Measurements from ENCODE around the gene HMGB1. TPM values are rescaled to one million over a fixed set of nuclear protein-coding genes. Genes with fewer than 3 reads are reported as not detected.
"Not testable (repeated sequence)": the region's sequence is repeated elsewhere in the genome, so short reads cannot be mapped to it uniquely, and the experiment has no call there.

Gene HMGB1
- total and polyA plus RNA-seq, 2 donors: 593 to 1,017 TPM

DNA sequence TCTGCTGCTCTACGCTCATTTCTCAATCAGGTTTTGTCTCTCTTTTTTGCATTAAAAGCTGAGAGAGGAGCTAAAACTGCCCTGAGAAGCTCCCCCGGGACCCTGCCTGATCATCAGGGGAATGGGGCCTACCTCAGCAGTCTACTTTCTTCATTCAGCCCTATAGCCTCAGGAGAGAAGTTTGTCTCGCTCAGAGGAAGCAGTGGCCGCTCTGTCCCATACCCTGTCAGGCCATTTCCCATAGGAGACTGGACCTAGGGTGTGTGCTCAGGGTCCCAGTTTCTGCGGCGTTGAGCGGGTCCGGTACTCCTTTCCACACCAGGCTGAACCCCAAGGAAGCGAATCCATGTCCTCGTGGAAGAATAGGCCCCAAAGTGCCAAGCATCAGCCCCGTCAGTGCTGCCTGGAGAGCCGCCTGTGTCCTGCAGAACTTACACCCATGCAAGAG is 21.8 kb downstream of the HMGB1 start:
- peaks cover 0 to 6% of the 10 kb centered on the region in 2 donors for H3K9me3 ChIP-seq (ENCODE audit: control insufficient read depth in 2 of 2, insufficient read depth in 1 of 2, low read length in 1 of 2)
- peaks cover 0 to 9% of the 10 kb centered on the region in 2 donors for H3K27me3 ChIP-seq (ENCODE audit: control insufficient read depth in 2 of 2, insufficient read depth in 1 of 2, low read length in 1 of 2)
- no peak overlapping the region for H3K4me3 ChIP-seq (ENCODE audit: low read length in 2 of 2)
- peaks cover 7 to 16% of the 10 kb centered on the region in 2 donors for H3K4me1 ChIP-seq (ENCODE audit: control insufficient read depth in 2 of 2, insufficient read depth in 2 of 2, low read length in 2 of 2)
- no peak for DNase-seq (ENCODE audit: low read depth in 6 of 9, low spot score in 9 of 9)
- no peaks in the 10 kb centered on the region for H3K36me3 ChIP-seq (ENCODE audit: control insufficient read depth in 2 of 2, insufficient read depth in 2 of 2, low read length in 1 of 2)
- no peak overlapping the region for H3K27ac ChIP-seq (ENCODE audit: low read depth in 1 of 2, low read length in 1 of 2)
- 96% methylated on average over 12 of the region's 12 CpGs for WGBS

DNA sequence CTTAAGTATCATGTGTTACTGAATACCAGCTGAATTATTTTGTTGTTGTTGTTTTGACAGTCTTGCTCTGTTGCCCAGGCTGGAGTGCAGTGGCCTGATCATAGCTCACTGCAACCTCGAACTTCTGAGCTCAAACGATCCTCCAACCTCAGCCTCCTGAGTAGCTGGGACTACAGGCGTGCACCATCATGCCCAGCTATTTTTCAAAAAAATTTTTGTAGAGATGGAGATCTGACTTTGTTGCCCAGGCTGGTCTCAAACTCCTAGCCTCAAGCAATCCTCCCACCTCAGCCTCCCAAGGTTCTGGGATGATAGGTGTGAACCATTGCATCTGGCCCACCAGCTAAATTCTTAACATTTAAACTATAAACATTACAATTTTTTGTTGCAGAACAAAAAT is 22.2 kb downstream of the HMGB1 start:
- WGBS: 98% methylated on average over 3 of the region's 3 CpGs
- peaks cover 7 to 16% of the 10 kb centered on the region in 2 donors for H3K4me1 ChIP-seq (ENCODE audit: control insufficient read depth in 2 of 2, insufficient read depth in 2 of 2, low read length in 2 of 2)
- not testable (repeated sequence) for DNase-seq (ENCODE audit: low read depth in 6 of 9, low spot score in 9 of 9); H3K27me3 ChIP-seq (ENCODE audit: control insufficient read depth in 2 of 2, insufficient read depth in 1 of 2, low read length in 1 of 2); H3K9me3 ChIP-seq (ENCODE audit: control insufficient read depth in 2 of 2, insufficient read depth in 1 of 2, low read length in 1 of 2); H3K4me3 ChIP-seq (ENCODE audit: low read length in 2 of 2); H3K27ac ChIP-seq (ENCODE audit: low read depth in 1 of 2, low read length in 1 of 2); H3K36me3 ChIP-seq (ENCODE audit: control insufficient read depth in 2 of 2, insufficient read depth in 2 of 2, low read length in 1 of 2)

DNA sequence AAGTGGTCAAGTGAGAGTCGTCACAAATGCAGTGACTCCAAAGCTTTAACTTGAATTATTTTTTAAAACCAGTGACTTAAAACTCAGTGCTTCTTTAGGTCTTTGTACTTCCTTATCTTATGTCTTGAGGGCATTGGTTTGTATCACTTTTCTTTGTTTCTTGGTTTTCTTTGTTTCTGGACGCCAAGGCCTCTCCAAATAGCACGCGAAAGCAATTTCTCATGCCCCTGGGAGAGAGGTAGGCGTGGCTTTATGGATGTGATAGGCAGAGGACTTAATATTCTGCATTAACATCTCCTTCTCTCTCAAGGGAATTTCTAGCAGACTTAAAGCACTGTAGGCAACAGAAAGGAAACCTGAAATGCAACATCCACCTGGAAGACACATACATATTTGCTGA is 22.8 kb downstream of the HMGB1 start:
- Histone ChIP-seq H3K27ac (ENCODE audit: low read depth in 1 of 2, low read length in 1 of 2) (no peak overlapping the region), H3K4me3 (ENCODE audit: low read length in 2 of 2) (no peak overlapping the region), H3K36me3 (ENCODE audit: control insufficient read depth in 2 of 2, insufficient read depth in 2 of 2, low read length in 1 of 2) (no peaks in the 10 kb centered on the region), H3K27me3 (ENCODE audit: control insufficient read depth in 2 of 2, insufficient read depth in 1 of 2, low read length in 1 of 2) (peaks cover 0 to 9% of the 10 kb centered on the region in 2 donors), H3K9me3 (ENCODE audit: control insufficient read depth in 2 of 2, insufficient read depth in 1 of 2, low read length in 1 of 2) (peaks cover 0 to 6% of the 10 kb centered on the region in 2 donors), H3K4me1 (ENCODE audit: control insufficient read depth in 2 of 2, insufficient read depth in 2 of 2, low read length in 2 of 2) (peaks cover 7 to 16% of the 10 kb centered on the region in 2 donors)
- DNase-seq (ENCODE audit: low read depth in 6 of 9, low spot score in 9 of 9): no peak
- WGBS: 84% methylated on average over 5 of the region's 5 CpGs

DNA sequence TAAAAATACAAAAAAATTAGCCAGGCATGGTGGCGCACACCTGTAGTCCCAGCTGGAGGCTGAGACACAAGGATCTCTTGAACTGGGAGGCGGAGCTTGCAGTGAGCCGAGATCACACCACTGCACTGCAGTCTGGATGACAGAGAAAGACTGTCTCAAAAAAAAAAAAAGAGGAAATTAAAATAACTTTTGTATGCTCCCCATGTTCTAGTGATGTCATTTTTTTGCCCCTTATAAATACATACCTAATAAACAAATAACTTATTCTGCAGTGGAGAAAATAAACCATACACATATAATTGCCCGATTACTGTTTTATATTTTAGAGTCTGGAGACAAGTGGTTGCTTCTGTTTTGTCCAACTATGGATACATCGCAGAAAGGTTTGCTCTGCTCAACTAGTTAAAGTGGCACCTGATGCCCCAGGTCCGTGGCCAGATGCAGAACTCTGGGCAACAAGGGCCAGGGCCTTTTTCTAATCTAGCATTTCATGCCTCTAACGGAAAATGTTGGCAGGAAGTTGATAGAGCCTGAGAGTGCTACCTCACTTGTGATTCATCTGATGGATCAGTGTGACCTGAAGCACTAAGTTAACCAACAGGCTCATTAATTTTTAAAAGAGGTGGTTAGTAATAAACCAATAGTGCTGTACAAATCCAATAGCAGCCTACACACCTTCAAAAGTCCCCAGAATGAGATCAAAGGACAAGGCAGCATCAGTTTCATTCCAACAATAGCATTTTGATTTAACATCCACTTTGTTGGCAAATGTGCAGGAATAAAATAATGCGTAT is 24.6 kb downstream of the HMGB1 start:
- Histone ChIP-seq H3K4me3 (ENCODE audit: low read length in 2 of 2) (no peak overlapping the region), H3K4me1 (ENCODE audit: control insufficient read depth in 2 of 2, insufficient read depth in 2 of 2, low read length in 2 of 2) (peaks cover 7 to 14% of the 10 kb centered on the region in 2 donors), H3K27me3 (ENCODE audit: control insufficient read depth in 2 of 2, insufficient read depth in 1 of 2, low read length in 1 of 2) (peaks cover 0 to 9% of the 10 kb centered on the region in 2 donors), H3K27ac (ENCODE audit: low read depth in 1 of 2, low read length in 1 of 2) (no peak overlapping the region), H3K9me3 (ENCODE audit: control insufficient read depth in 2 of 2, insufficient read depth in 1 of 2, low read length in 1 of 2) (peaks cover 0 to 6% of the 10 kb centered on the region in 2 donors), H3K36me3 (ENCODE audit: control insufficient read depth in 2 of 2, insufficient read depth in 2 of 2, low read length in 1 of 2) (no peaks in the 10 kb centered on the region)
- 68% methylated on average over 8 of the region's 8 CpGs for WGBS
- DNase-seq (ENCODE audit: low read depth in 6 of 9, low spot score in 9 of 9): no peak

DNA sequence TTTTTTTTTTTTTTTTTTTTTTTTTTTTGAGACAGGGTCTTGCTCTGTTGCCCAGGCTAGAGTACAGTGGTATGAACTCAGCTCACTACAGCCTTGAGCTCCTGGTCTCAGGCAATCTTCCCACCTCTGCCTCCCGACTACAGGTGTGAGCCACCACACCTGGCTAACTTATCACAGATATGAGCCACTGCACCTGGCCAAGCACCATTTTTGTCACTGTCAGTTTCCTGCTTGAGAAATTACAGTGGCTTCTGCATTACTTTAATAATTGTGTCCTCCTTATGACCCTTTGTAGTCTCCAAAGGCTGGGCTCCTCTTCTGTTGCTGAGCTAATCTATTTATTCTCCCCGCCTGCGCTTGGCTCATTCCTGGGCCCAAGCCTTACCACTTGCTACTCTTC is 27.4 kb downstream of the HMGB1 start:
- Histone ChIP-seq H3K9me3 (ENCODE audit: control insufficient read depth in 2 of 2, insufficient read depth in 1 of 2, low read length in 1 of 2) (no peaks in the 10 kb centered on the region), H3K27me3 (ENCODE audit: control insufficient read depth in 2 of 2, insufficient read depth in 1 of 2, low read length in 1 of 2) (no peaks in the 10 kb centered on the region), H3K36me3 (ENCODE audit: control insufficient read depth in 2 of 2, insufficient read depth in 2 of 2, low read length in 1 of 2) (no peaks in the 10 kb centered on the region), H3K4me1 (ENCODE audit: control insufficient read depth in 2 of 2, insufficient read depth in 2 of 2, low read length in 2 of 2) (peaks cover 0 to 3% of the 10 kb centered on the region in 2 donors), H3K4me3 (ENCODE audit: low read length in 2 of 2) (no peak overlapping the region), H3K27ac (ENCODE audit: low read depth in 1 of 2, low read length in 1 of 2) (no peak overlapping the region)
- WGBS: 99% methylated on average over 3 of the region's 3 CpGs
- no peak for DNase-seq (ENCODE audit: low read depth in 6 of 9, low spot score in 9 of 9)

DNA sequence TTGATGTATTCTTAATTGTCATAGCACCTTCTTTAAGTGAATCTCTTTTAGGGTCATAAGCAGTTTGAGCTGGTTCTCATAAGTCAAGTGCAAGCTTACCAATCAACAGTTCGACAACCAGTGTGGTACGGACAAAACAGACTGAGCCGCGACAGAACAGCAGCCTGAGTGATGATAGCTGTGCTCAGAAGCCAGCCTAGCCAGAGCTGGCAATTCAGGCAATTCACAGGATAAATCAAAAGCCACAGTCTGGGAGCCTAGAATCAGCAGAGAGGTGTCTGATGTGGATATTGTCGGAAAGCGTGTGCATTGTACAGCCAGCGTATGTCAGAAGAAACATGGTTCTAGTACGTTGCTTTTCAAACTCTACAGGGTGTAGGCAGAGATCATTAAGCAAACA is 28.6 kb downstream of the HMGB1 start:
- H3K4me3 ChIP-seq (ENCODE audit: low read length in 2 of 2): no peak overlapping the region
- no peaks in the 10 kb centered on the region for H3K27me3 ChIP-seq (ENCODE audit: control insufficient read depth in 2 of 2, insufficient read depth in 1 of 2, low read length in 1 of 2)
- no peak overlapping the region for H3K27ac ChIP-seq (ENCODE audit: low read depth in 1 of 2, low read length in 1 of 2)
- no peaks in the 10 kb centered on the region for H3K36me3 ChIP-seq (ENCODE audit: control insufficient read depth in 2 of 2, insufficient read depth in 2 of 2, low read length in 1 of 2)
- H3K4me1 ChIP-seq (ENCODE audit: control insufficient read depth in 2 of 2, insufficient read depth in 2 of 2, low read length in 2 of 2): peaks cover 0 to 3% of the 10 kb centered on the region in 2 donors
- DNase-seq (ENCODE audit: low read depth in 6 of 9, low spot score in 9 of 9): no peak
- WGBS: 98% methylated on average over 8 of the region's 8 CpGs
- H3K9me3 ChIP-seq (ENCODE audit: control insufficient read depth in 2 of 2, insufficient read depth in 1 of 2, low read length in 1 of 2): no peaks in the 10 kb centered on the region

DNA sequence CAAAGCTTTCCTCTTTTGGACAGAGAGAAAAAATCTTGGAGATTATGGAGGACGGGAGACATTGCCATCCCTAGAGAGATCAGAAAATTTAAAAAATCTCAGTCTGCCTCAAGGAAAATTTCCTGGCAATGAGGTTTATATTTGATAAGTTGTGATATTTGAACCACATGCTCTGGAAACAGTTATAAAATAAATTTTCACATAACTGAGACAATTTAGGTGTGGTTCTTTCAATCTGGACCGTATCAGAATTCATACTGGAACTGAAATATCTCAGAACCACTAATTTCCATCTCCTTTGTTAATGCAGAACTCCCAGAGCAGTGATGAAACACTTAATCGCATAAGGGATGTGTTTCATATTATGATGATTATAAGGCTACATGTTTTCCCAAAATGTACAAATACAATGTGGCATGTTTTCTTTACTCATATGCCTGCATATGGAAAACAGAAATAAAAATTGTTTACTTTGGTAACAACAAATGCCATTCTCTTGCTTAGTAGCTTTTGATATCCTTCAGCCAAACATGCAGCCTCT is 29.8 kb downstream of the HMGB1 start:
- Histone ChIP-seq H3K27me3 (ENCODE audit: control insufficient read depth in 2 of 2, insufficient read depth in 1 of 2, low read length in 1 of 2) (no peaks in the 10 kb centered on the region), H3K4me1 (ENCODE audit: control insufficient read depth in 2 of 2, insufficient read depth in 2 of 2, low read length in 2 of 2) (no peaks in the 10 kb centered on the region), H3K27ac (ENCODE audit: low read depth in 1 of 2, low read length in 1 of 2) (no peak overlapping the region), H3K36me3 (ENCODE audit: control insufficient read depth in 2 of 2, insufficient read depth in 2 of 2, low read length in 1 of 2) (no peaks in the 10 kb centered on the region), H3K9me3 (ENCODE audit: control insufficient read depth in 2 of 2, insufficient read depth in 1 of 2, low read length in 1 of 2) (no peaks in the 10 kb centered on the region), H3K4me3 (ENCODE audit: low read length in 2 of 2) (no peak overlapping the region)
- WGBS: 95% methylated on average over 3 of the region's 3 CpGs
- DNase-seq (ENCODE audit: low read depth in 6 of 9, low spot score in 9 of 9): no peak

DNA sequence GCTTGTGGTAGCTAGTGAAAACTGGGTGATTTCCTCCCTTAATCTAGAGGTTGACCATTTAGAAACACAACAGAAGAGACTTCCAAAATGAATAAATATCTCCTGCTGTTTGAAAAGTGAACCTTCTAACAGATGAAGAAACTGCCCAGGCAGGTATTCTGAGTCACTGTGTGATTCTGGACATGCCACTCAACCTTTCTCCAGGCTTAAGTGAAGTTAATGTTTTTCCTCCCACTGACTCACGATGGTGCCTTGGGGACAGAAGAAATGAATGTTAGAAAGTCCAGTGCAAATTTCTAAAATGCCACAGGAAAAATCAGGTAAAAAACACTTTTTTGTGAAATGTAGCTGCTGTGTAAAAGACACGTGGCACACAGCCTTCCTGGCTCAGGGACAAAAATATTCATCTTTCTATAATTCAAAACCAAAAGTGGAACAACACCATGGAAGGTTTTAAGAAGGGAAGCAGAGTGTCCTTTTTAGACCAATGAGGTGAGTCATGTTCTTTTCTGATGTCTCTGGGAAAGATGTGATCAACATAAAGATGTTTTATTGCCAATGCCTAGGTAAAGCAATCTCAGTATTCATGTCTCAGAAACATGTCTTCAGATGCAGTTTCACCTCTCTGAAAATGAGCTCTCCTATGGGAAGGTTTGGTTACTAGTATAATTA is 34.3 kb downstream of the HMGB1 start:
- no peaks in the 10 kb centered on the region for H3K9me3 ChIP-seq (ENCODE audit: control insufficient read depth in 2 of 2, insufficient read depth in 1 of 2, low read length in 1 of 2)
- H3K4me1 ChIP-seq (ENCODE audit: control insufficient read depth in 2 of 2, insufficient read depth in 2 of 2, low read length in 2 of 2): peaks cover 0 to 2% of the 10 kb centered on the region in 2 donors
- H3K27ac ChIP-seq (ENCODE audit: low read depth in 1 of 2, low read length in 1 of 2): peak overlapping the region in 1 of 2 donors; percentile 4
- 73% methylated on average over 2 of the region's 2 CpGs for WGBS
- no peak overlapping the region for H3K4me3 ChIP-seq (ENCODE audit: low read length in 2 of 2)
- no peaks in the 10 kb centered on the region for H3K27me3 ChIP-seq (ENCODE audit: control insufficient read depth in 2 of 2, insufficient read depth in 1 of 2, low read length in 1 of 2)
- H3K36me3 ChIP-seq (ENCODE audit: control insufficient read depth in 2 of 2, insufficient read depth in 2 of 2, low read length in 1 of 2): no peaks in the 10 kb centered on the region
- DNase-seq (ENCODE audit: low read depth in 6 of 9, low spot score in 9 of 9): no peak

Measured in thymus (tissue), 11 donors.